Measurements from ENCODE around the gene ARL4C.

ARL4C gene

GRCh38 chr2:234500394-234501006, 3.6 kb upstream of the ARL4C start:
- peak in 1 of 2 donors; percentile 55 for DNase-seq (ENCODE audit: low read depth in 2 of 2, low spot score in 1 of 2)

- no peak for DNase-seq (ENCODE audit: low read depth in 2 of 2, low spot score in 1 of 2)
These were observed 834 bp upstream of the ARL4C start for GRCh38 chr2:234497594-234498235.

GRCh38 chr2:234496055-234496834, 636 bp downstream of the ARL4C start:
- DNase-seq (ENCODE audit: low read depth in 2 of 2, low spot score in 1 of 2) = no peak

- DNase-seq (ENCODE audit: low read depth in 2 of 2, low spot score in 1 of 2) = no peak
These were observed 1.4 kb downstream of the ARL4C start for GRCh38 chr2:234495251-234496054.

- DNase-seq (ENCODE audit: low read depth in 2 of 2, low spot score in 1 of 2) = no peak
These were observed 2.3 kb downstream of the ARL4C start for GRCh38 chr2:234494361-234495250.

GRCh38 chr2:234493796-234494195, 3.1 kb downstream of the ARL4C start:
- DNase-seq (ENCODE audit: low read depth in 2 of 2, low spot score in 1 of 2) = no peak

GRCh38 chr2:234492717-234493485, 4.0 kb downstream of the ARL4C start:
- DNase-seq (ENCODE audit: low read depth in 2 of 2, low spot score in 1 of 2) = no peak

- DNase-seq (ENCODE audit: low read depth in 2 of 2, low spot score in 1 of 2) = no peak
These were observed 5.0 kb downstream of the ARL4C start for GRCh38 chr2:234491897-234492296.

GRCh38 chr2:234491281-234491680, 5.6 kb downstream of the ARL4C start:
- DNase-seq (ENCODE audit: low read depth in 2 of 2, low spot score in 1 of 2) = no peak

GRCh38 chr2:234490271-234491091, 6.4 kb downstream of the ARL4C start:
- no peak for DNase-seq (ENCODE audit: low read depth in 2 of 2, low spot score in 1 of 2)

GRCh38 chr2:234488913-234489451, 7.9 kb downstream of the ARL4C start:
- peak in 1 of 2 donors; percentile 39 for DNase-seq (ENCODE audit: low read depth in 2 of 2, low spot score in 1 of 2)

- DNase-seq (ENCODE audit: low read depth in 2 of 2, low spot score in 1 of 2) = no peak
These were observed 8.4 kb downstream of the ARL4C start for GRCh38 chr2:234488486-234488885.

GRCh38 chr2:234487356-234487755, 9.5 kb downstream of the ARL4C start:
- DNase-seq (ENCODE audit: low read depth in 2 of 2, low spot score in 1 of 2) = no peak

GRCh38 chr2:234483568-234484251, 13.2 kb downstream of the ARL4C start:
- peak; percentile 60 to 70 for DNase-seq (ENCODE audit: low read depth in 2 of 2, low spot score in 1 of 2)

GRCh38 chr2:234481301-234481700, 15.6 kb downstream of the ARL4C start:
- DNase-seq (ENCODE audit: low read depth in 2 of 2, low spot score in 1 of 2) = no peak

GRCh38 chr2:234480337-234480736, 16.5 kb downstream of the ARL4C start:
- DNase-seq (ENCODE audit: low read depth in 2 of 2, low spot score in 1 of 2) = no peak

- no peak for DNase-seq (ENCODE audit: low read depth in 2 of 2, low spot score in 1 of 2)
These were observed 17.4 kb downstream of the ARL4C start for GRCh38 chr2:234479465-234479864.
